GM11168 (cell line): Measurements from ENCODE around the gene SLC30A3.

Experiments used
- in situ Hi-C: fragments of 300-500 bp; cut with MboI; formaldehyde crosslinking; loops from one replicate; pipeline ENCODE4 v1.12.0; 2022; ENCODE audit warnings: low sequenced_read_pairs; ENCODE audit not compliant: unreplicated experiment

The SLC30A3 gene

GRCh38 chr2:27211241-27211942 is 51.5 kb downstream of the SLC30A3 start:
- in situ Hi-C loops: no loop called here

GRCh38 chr2:27209621-27210401 is 53.0 kb downstream of the SLC30A3 start:
- in situ Hi-C loops: no loop called here

GRCh38 chr2:27208486-27209050 is 54.3 kb downstream of the SLC30A3 start:
- in situ Hi-C loops: no loop called here

GRCh38 chr2:27206346-27206745 is 56.5 kb downstream of the SLC30A3 start:
- in situ Hi-C loops: no loop called here

- in situ Hi-C loops: no loop called here
Measured at GRCh38 chr2:27205206-27205605, 57.6 kb downstream of the SLC30A3 start.

GRCh38 chr2:27204566-27204965 is 58.3 kb downstream of the SLC30A3 start:
- in situ Hi-C loops: no loop called here

GRCh38 chr2:27203741-27204140 is 59.1 kb downstream of the SLC30A3 start:
- in situ Hi-C loops: no loop called here
